Measurements from ENCODE around the gene CMIP.

The CMIP gene

GRCh38 chr16:81586977-81587625 lies 142.5 kb downstream of the CMIP start:
- 95 to 96% methylated on average over 10 to 11 of the region's 11 CpGs for WGBS, 2 experiments
- Histone ChIP-seq H3K36me3 (ENCODE audit: control insufficient read depth, insufficient read depth, low read length) (no peaks in the 10 kb centered on the region), H3K27me3 (ENCODE audit: control insufficient read depth, insufficient read depth, low read length, poor library complexity, severe bottlenecking) (no peaks in the 10 kb centered on the region), H3K4me3 (ENCODE audit: insufficient read depth, low read depth, low read length) (no peak overlapping the region), H3K27ac (ENCODE audit: insufficient read depth, low read depth, low read length, poor library complexity, severe bottlenecking) (no peak overlapping the region), H3K9me3 (ENCODE audit: control insufficient read depth, low read length) (no peaks in the 10 kb centered on the region), H3K4me1 (ENCODE audit: control insufficient read depth, insufficient read depth, low read length) (peaks cover 17% of the 10 kb centered on the region)

DNA sequence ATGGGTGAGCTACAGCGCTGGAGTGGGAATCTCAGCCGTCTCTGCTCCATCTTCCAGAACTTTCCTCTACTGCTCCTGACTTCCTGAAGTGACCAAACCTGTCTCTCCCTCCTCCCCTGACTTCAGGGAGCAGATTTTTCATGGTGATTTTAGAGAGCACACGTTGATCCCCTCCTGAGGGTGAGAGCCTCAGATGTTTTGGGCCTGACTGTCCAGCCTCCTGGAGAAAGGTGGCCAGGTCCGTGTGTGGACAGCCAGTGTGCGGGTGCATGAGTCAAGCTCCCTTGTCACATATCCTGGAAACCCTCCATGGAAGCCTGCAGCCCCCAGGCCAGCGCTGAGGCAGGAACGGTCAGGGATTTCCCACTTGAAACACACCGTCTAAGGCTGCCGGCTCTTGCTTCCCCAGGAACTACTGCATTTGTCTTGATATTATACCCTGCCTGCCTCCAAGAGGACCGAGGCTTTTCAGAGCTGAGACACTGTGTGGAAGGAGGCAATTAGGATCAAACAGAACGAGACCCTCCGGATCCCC lies 143.1 kb downstream of the CMIP start:
- Histone ChIP-seq H3K4me3 (ENCODE audit: insufficient read depth, low read depth, low read length) (no peak overlapping the region), H3K9me3 (ENCODE audit: control insufficient read depth, low read length) (no peaks in the 10 kb centered on the region), H3K36me3 (ENCODE audit: control insufficient read depth, insufficient read depth, low read length) (no peaks in the 10 kb centered on the region), H3K27me3 (ENCODE audit: control insufficient read depth, insufficient read depth, low read length, poor library complexity, severe bottlenecking) (no peaks in the 10 kb centered on the region), H3K27ac (ENCODE audit: insufficient read depth, low read depth, low read length, poor library complexity, severe bottlenecking) (no peak overlapping the region), H3K4me1 (ENCODE audit: control insufficient read depth, insufficient read depth, low read length) (peaks cover 15% of the 10 kb centered on the region)
- WGBS, 2 experiments: 93 to 95% methylated on average over 12 of the region's 12 CpGs

- H3K4me3 ChIP-seq (ENCODE audit: insufficient read depth, low read depth, low read length): no peak overlapping the region
- 94 to 95% methylated on average over 17 of the region's 17 CpGs for WGBS, 2 experiments
- H3K27me3 ChIP-seq (ENCODE audit: control insufficient read depth, insufficient read depth, low read length, poor library complexity, severe bottlenecking): no peaks in the 10 kb centered on the region
- no peaks in the 10 kb centered on the region for H3K36me3 ChIP-seq (ENCODE audit: control insufficient read depth, insufficient read depth, low read length)
- peaks cover 9% of the 10 kb centered on the region for H3K4me1 ChIP-seq (ENCODE audit: control insufficient read depth, insufficient read depth, low read length)
- H3K9me3 ChIP-seq (ENCODE audit: control insufficient read depth, low read length): no peaks in the 10 kb centered on the region
- H3K27ac ChIP-seq (ENCODE audit: insufficient read depth, low read depth, low read length, poor library complexity, severe bottlenecking): no peak overlapping the region
Observed at GRCh38 chr16:81588326-81589081, 143.9 kb downstream of the CMIP start.

GRCh38 chr16:81589975-81590650 lies 145.5 kb downstream of the CMIP start:
- WGBS, 2 experiments: 78 to 80% methylated on average over 13 of the region's 13 CpGs
- Histone ChIP-seq H3K4me3 (ENCODE audit: insufficient read depth, low read depth, low read length) (no peak overlapping the region), H3K36me3 (ENCODE audit: control insufficient read depth, insufficient read depth, low read length) (no peaks in the 10 kb centered on the region), H3K27me3 (ENCODE audit: control insufficient read depth, insufficient read depth, low read length, poor library complexity, severe bottlenecking) (no peaks in the 10 kb centered on the region), H3K27ac (ENCODE audit: insufficient read depth, low read depth, low read length, poor library complexity, severe bottlenecking) (no peak overlapping the region), H3K4me1 (ENCODE audit: control insufficient read depth, insufficient read depth, low read length) (peaks cover 9% of the 10 kb centered on the region), H3K9me3 (ENCODE audit: control insufficient read depth, low read length) (no peaks in the 10 kb centered on the region)

GRCh38 chr16:81590714-81591544 lies 146.3 kb downstream of the CMIP start:
- no peak overlapping the region for H3K4me3 ChIP-seq (ENCODE audit: insufficient read depth, low read depth, low read length)
- no peak overlapping the region for H3K27ac ChIP-seq (ENCODE audit: insufficient read depth, low read depth, low read length, poor library complexity, severe bottlenecking)
- no peaks in the 10 kb centered on the region for H3K36me3 ChIP-seq (ENCODE audit: control insufficient read depth, insufficient read depth, low read length)
- peaks cover 9% of the 10 kb centered on the region for H3K4me1 ChIP-seq (ENCODE audit: control insufficient read depth, insufficient read depth, low read length)
- no peaks in the 10 kb centered on the region for H3K27me3 ChIP-seq (ENCODE audit: control insufficient read depth, insufficient read depth, low read length, poor library complexity, severe bottlenecking)
- 77 to 88% methylated on average over 4 to 5 of the region's 5 CpGs for WGBS, 2 experiments
- no peaks in the 10 kb centered on the region for H3K9me3 ChIP-seq (ENCODE audit: control insufficient read depth, low read length)

DNA sequence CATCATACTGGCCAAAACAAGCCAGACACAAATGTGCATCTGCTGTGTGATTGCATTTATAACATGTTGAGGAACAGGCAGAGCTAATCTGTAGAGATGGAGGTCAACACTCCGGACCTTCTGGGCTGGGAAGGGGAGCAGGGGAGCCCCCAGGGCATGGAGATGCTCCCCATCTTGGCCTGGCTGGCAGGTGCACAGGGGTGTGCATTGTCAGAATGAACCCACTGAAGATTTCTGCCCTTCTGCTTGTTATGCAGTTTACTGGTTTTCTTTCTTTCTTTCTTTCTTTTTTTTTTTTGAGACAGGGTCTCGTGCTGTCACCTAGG lies 146.9 kb downstream of the CMIP start:
- 94 to 95% methylated on average over 2 of the region's 2 CpGs for WGBS, 2 experiments
- H3K27ac ChIP-seq (ENCODE audit: insufficient read depth, low read depth, low read length, poor library complexity, severe bottlenecking): no peak overlapping the region
- H3K4me1 ChIP-seq (ENCODE audit: control insufficient read depth, insufficient read depth, low read length): peaks cover 9% of the 10 kb centered on the region
- H3K36me3 ChIP-seq (ENCODE audit: control insufficient read depth, insufficient read depth, low read length): no peaks in the 10 kb centered on the region
- no peak overlapping the region for H3K4me3 ChIP-seq (ENCODE audit: insufficient read depth, low read depth, low read length)
- H3K27me3 ChIP-seq (ENCODE audit: control insufficient read depth, insufficient read depth, low read length, poor library complexity, severe bottlenecking): no peaks in the 10 kb centered on the region
- no peaks in the 10 kb centered on the region for H3K9me3 ChIP-seq (ENCODE audit: control insufficient read depth, low read length)

- WGBS, 2 experiments: 87 to 88% methylated on average over 11 of the region's 11 CpGs
- Histone ChIP-seq H3K27me3 (ENCODE audit: control insufficient read depth, insufficient read depth, low read length, poor library complexity, severe bottlenecking) (no peaks in the 10 kb centered on the region), H3K36me3 (ENCODE audit: control insufficient read depth, insufficient read depth, low read length) (no peaks in the 10 kb centered on the region), H3K4me3 (ENCODE audit: insufficient read depth, low read depth, low read length) (no peak overlapping the region), H3K4me1 (ENCODE audit: control insufficient read depth, insufficient read depth, low read length) (peaks cover 9% of the 10 kb centered on the region), H3K27ac (ENCODE audit: insufficient read depth, low read depth, low read length, poor library complexity, severe bottlenecking) (no peak overlapping the region), H3K9me3 (ENCODE audit: control insufficient read depth, low read length) (no peaks in the 10 kb centered on the region)
Observed at GRCh38 chr16:81592353-81592866, 147.8 kb downstream of the CMIP start.

- Histone ChIP-seq H3K4me3 (ENCODE audit: insufficient read depth, low read depth, low read length) (no peak overlapping the region), H3K4me1 (ENCODE audit: control insufficient read depth, insufficient read depth, low read length) (peaks cover 9% of the 10 kb centered on the region), H3K27ac (ENCODE audit: insufficient read depth, low read depth, low read length, poor library complexity, severe bottlenecking) (no peak overlapping the region), H3K27me3 (ENCODE audit: control insufficient read depth, insufficient read depth, low read length, poor library complexity, severe bottlenecking) (no peaks in the 10 kb centered on the region), H3K36me3 (ENCODE audit: control insufficient read depth, insufficient read depth, low read length) (no peaks in the 10 kb centered on the region), H3K9me3 (ENCODE audit: control insufficient read depth, low read length) (no peaks in the 10 kb centered on the region)
- 95 to 96% methylated on average over 16 of the region's 16 CpGs for WGBS, 2 experiments
Observed at GRCh38 chr16:81593481-81593880, 148.9 kb downstream of the CMIP start.

DNA sequence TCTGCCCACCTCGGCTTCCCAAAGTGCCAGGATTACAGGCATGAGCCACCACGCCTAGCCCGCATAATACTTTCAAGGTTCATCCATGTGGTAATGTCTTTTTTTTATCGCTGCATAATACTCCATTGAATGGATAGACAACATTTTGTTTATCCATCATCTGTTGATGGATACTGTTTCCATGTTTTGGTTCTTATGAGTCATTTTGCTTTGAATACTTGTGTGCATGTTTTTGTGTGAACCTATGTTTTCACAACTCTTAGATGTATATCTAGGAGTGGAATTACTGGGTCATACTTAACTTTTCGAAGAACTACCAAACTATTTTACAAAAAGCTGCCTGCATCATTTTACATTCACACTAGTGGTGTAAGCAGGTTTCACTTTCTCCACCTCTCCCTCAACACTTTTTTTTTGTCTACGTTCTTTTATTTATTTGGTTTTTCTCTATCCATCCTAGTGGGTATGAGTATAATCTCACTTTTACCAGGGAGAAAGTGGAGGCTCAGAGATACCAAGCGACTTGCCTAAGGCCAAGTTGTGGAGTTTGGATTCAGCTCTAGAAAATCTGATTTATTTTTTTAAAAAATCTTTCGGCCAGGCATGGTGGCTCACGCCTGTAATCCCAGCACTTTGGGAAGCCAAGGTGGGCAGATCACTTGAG lies 151.2 kb downstream of the CMIP start:
- Histone ChIP-seq H3K27ac (ENCODE audit: insufficient read depth, low read depth, low read length, poor library complexity, severe bottlenecking) (no peak overlapping the region), H3K9me3 (ENCODE audit: control insufficient read depth, low read length) (no peaks in the 10 kb centered on the region), H3K4me1 (ENCODE audit: control insufficient read depth, insufficient read depth, low read length) (peaks cover 6% of the 10 kb centered on the region), H3K27me3 (ENCODE audit: control insufficient read depth, insufficient read depth, low read length, poor library complexity, severe bottlenecking) (no peaks in the 10 kb centered on the region), H3K4me3 (ENCODE audit: insufficient read depth, low read depth, low read length) (no peak overlapping the region), H3K36me3 (ENCODE audit: control insufficient read depth, insufficient read depth, low read length) (no peaks in the 10 kb centered on the region)
- 87 to 96% methylated on average over 8 to 9 of the region's 9 CpGs for WGBS, 2 experiments
